Inferior parietal cortex (tissue), 1 donor: ENCODE measurements around the gene VSNL1.
A peak's percentile ranks its signal among the peaks of the same experiment; 100 is the strongest.

Source experiments
- DNase-seq: peaks from one replicate; pipeline ENCODE4 v3.0.0-alpha.2; 2016; ENCODE audit errors: extremely low spot score

VSNL1 gene

DNA sequence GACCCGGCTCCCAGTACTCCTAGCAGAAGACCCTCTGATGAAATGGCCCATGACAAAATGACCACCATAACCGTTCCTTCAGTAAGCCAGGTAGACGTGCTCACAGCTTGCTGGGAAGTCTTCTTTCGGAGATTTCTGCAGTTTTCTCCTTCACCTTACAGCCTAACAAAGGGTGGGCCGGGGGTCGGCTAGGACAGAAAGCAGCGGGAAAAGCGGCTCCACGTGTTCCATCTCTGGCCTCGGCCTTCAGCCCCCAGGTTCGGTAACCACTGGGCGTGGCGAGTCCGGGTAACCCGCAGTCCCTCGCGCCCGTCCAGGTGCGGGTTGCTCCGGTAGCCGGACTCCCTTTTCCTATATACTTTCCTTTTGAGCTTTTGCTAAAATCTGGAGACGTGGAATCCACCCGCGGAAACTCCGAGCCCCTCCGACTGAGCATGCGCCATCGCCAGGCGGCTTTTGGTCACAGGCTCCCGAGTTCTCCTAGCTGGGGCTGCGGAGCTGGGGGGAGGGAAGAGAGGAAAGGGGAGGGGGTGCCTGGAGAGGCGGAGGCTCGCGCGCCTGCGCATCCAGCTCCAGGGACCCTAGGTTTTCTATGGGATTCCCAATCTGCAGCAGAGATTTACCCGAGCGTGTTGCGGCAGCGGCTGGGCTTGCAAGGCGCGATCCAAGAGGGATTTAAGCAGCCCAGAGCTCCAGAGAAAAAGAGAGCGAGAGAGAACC, at the start of gene VSNL1:
Gene VSNL1 (plus strand): TSS at position 604 of the 720 bp plus-strand sequence. CDS start 51,379 bp downstream, outside the sequence.
- DNase-seq = peak; percentile 74

- no peak for DNase-seq
Observed at GRCh38 chr2:17495590-17495989, 44.9 kb upstream of the VSNL1 start.

DNA sequence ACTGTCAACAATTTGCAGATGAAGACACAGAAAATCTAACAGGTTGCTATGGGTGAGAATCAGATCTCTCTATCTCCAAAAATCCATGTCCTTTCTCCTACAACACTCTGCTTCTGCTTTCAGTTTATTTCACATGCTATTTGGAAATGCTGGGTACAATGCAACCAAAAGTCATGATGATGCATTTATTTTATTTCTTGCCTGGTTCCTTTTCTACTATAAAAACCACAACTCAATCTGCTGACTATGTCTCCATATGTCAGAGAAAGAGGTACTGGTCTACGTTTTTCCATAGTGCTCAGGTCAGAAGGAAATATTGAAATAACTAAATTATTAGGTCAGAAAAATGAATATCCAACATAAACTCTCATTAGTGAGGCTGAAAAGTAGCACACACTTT, 42.8 kb upstream of the VSNL1 start:
- DNase-seq = no peak

GRCh38 chr2:17506736-17507616, 33.5 kb upstream of the VSNL1 start:
- DNase-seq = no peak

DNA sequence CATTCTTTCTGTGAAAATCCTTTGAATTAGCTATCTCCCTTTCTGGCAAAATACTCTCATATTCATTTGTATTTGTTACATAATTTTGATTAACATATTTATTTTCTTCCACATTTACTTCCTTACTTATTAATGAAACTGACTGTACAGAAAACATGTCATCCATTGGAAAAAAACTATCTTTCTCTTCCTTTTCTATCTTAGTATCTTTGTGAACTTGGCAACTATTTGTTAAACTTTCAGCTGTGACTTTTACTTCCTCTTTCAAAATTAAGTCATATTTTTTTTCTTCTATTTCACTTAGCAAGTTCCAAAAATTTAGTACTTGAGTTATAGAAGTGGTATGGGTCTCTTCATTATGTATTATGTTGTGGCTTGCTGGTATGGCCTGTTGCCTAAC, 24.8 kb upstream of the VSNL1 start:
- no peak for DNase-seq

- peak; percentile 61 for DNase-seq
Observed at GRCh38 chr2:17517481-17518211, 22.9 kb upstream of the VSNL1 start.

- DNase-seq = no peak
Observed at GRCh38 chr2:17518212-17519154, 22.0 kb upstream of the VSNL1 start, which contains the start of gene RAD51AP2. TSS of gene RAD51AP2 (minus strand) at chr2:17518440. CDS start at chr2:17518415, 25 bp downstream.

DNA sequence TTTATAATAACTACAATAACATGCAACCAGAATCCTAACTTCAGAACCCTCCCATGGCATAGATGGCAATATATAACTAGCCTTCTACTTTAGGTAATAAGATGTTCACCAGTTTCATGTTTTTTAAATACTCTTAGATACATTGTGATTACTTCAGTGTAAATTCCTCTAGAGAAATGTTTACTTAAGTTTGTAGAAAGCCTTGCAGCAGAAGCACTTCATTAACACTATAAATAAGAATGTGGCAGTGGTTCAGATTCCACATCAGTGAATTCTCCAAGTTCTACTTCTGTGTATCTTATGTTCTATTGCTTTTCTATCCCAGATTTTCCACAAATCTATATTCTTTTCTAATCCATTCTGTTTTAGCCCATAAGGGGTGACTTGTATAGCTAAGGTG, 21.0 kb upstream of the VSNL1 start:
- peak; percentile 34 for DNase-seq

DNA sequence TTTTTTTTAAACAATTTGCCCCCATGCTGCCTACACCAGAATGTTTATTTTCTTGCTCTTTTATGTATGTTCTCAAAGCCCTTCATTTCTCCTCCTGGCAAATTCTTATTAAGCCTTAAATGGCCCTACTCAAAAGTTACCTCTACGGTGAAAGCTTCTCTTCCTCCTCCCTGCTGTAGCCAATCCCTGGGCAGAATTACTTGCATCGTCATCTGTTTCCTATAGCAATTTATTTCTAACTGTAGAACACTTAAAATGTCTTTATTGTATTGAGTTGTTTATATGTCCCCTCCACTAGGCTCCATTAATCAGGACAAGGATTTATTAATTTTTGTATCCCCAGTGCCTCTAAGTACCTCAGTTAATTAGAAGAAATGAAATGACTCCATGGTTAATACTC, 19.7 kb upstream of the VSNL1 start:
- DNase-seq = no peak

DNA sequence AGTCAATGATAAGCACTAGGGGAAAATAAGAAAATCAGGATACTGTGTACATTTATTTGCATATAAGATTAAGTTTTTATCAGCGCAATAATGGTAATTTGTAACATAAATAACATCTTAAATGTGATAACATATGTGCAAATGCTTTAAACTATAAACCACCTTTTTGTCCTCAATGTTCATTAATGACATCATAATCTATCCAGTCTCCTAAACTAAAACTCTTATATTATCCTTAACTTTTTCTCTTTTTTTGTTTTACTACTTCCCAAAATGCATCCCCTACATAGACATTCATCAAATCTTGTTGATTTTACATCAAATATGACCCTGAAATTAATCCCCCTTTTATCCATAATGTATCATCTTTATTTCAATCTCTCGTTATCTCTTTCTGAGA, 18.9 kb upstream of the VSNL1 start:
- DNase-seq = no peak

DNA sequence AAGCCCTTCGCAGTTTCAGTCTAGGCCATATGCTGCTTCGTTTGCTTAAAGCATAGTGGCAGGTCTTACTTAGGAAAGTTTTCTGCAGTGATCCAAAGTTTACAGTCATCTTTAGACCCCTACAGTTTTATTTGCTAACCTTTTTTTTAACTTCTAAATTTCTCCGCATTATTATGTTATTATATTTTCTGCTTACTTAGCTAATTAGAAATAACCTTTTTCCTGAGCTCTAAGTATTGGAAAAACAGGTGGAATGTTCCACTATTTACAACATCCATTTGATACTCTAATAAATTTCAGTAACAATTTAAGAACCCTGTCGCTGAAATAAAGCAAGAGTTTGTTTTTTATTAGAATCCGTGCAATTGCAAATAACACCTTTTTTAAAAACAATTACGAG, 18.2 kb upstream of the VSNL1 start:
- no peak for DNase-seq

GRCh38 chr2:17529771-17530170, 10.7 kb upstream of the VSNL1 start:
- DNase-seq = no peak

- no peak for DNase-seq
Observed at GRCh38 chr2:17533546-17533945, 7.0 kb upstream of the VSNL1 start.

DNA sequence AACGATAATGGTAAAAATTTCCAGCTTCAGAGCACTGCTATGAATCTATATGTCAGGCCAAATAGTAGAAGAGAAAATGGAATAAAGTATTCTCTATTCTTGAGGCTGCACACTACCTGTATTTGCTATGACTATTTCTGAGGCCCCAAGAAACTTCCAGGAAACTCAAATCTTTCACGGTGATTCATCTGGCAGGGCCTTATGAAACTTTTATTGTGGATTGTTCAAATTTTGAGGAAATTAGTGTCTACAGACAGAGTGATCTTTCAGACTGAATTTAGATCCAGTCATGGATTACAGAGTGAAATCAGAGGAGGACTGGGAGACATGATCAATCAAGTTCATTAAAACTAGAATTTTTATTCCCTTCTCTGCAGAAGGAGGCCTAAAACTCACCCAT, 4.1 kb upstream of the VSNL1 start:
- DNase-seq = no peak

DNA sequence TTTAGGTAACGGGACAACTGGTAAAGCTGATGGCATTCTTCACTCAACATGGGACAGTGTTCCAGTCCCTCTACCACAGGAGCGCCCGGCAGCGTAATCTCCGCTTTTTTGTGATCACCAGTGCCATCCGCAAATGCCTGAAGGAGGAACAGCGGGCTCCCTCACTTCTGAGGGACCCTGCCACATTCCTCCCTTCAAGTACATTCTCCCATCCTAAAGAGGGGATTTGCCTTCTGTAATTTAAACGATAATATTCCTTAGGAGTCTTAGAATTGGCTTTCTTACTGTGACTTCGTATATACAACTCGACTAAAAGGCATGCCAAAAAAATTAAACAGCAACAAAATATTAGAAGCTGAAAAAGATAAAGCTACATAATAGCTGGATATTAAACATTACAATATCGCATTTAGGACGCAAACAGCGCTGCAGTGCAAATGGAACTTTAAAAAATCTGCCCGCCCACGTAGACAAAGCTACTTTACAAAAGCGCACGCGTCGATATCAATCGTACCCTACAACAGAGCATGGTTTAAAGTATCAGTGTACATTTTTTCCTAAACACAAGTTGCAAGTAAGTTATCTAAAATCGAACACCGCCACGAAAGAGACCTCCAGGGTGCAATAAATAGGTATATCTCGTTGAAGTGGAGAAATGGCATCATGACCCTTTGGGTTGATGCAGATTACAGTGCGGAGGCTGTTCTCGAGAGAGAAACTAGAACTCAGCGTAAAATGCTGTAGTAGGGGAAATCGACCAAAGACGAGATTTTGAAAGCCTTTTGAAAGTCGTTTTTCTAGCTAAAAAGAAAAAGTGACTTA, 2.3 kb upstream of the VSNL1 start:
- peak; percentile 53 for DNase-seq

- peak; percentile 44 for DNase-seq
Observed at GRCh38 chr2:17538844-17539554, 1.5 kb upstream of the VSNL1 start.

DNA sequence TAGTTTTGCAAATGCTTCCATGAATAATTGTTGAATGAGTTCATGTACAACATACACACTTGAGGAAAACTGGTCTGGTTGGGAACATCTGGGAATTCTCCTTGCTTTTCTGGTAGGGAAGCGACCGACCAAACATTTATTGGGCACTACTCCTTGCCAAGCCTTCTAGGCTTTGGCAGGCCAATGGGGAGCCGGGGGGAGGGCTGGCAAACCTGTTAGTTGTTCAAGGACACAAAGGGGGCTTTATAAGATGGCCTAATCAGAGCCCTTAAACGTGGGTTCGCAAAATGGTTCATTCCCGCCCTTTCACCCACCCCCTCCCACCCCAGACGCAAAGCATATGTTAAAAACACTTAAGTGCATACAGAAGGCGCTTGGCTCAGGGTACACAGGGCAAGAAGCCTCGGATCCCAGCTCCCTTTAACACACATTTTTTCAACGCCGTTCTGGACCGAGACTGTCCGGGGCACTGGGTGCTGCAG, 844 bp upstream of the VSNL1 start:
- DNase-seq = no peak

GRCh38 chr2:17540813-17541530, 476 bp downstream of the VSNL1 start:
- DNase-seq = no peak

- DNase-seq = no peak
Observed at GRCh38 chr2:17541531-17541950, 1.0 kb downstream of the VSNL1 start.
